Chondrocyte (in vitro differentiated cells): ENCODE measurements around the gene ALPL. TPM values are rescaled to one million over a fixed set of nuclear protein-coding genes. Genes with fewer than 3 reads are reported as not detected.

Source experiments
- DNase-seq: peaks from one replicate; pipeline ENCODE4 v3.0.0; 2021; ENCODE audit warnings: mixed read lengths, low spot score
- H3K27ac Mint-ChIP-seq: one replicate; pipeline ENCODE4 v1.8.0; 2021; ENCODE audit warnings: mild to moderate bottlenecking, moderate library complexity, mixed read lengths; ENCODE audit not compliant: unreplicated experiment
- H3K27me3 Mint-ChIP-seq: 2 replicates; pipeline ENCODE4 v1.8.0; 2021; ENCODE audit warnings: low read depth, mixed read lengths
- H3K36me3 Mint-ChIP-seq: 2 replicates; pipeline ENCODE4 v1.8.0; 2021; ENCODE audit warnings: low read depth, mixed read lengths
- H3K4me1 Mint-ChIP-seq: 2 replicates; pipeline ENCODE4 v1.8.0; 2021; ENCODE audit warnings: low read depth, mild to moderate bottlenecking, mixed read lengths
- H3K4me3 Mint-ChIP-seq: one replicate; pipeline ENCODE4 v1.8.0; 2021; ENCODE audit warnings: mild to moderate bottlenecking, moderate library complexity, mixed read lengths; ENCODE audit not compliant: unreplicated experiment
- H3K9me3 Mint-ChIP-seq: 2 replicates; pipeline ENCODE4 v1.8.0; 2021; ENCODE audit warnings: low read depth, mixed read lengths
- total RNA-seq: library from RNA; stranded (reverse); gene quantifications from 3 replicates; pipeline ENCODE4 v1.2.1, GENCODE V29; 2021
- TF ChIP-seq, protein P1 (sequence below): fragments of 200-600 bp; sonication (generic); IDR thresholded peaks from 2 replicates; pipeline ENCODE4 v1.5.0; 2021; ENCODE audit warnings: antibody characterized with exemption, mild to moderate bottlenecking, moderate library complexity

The ALPL gene
- total RNA-seq, 1 donor from 2014 or later, result 19.2 TPM

DNA sequence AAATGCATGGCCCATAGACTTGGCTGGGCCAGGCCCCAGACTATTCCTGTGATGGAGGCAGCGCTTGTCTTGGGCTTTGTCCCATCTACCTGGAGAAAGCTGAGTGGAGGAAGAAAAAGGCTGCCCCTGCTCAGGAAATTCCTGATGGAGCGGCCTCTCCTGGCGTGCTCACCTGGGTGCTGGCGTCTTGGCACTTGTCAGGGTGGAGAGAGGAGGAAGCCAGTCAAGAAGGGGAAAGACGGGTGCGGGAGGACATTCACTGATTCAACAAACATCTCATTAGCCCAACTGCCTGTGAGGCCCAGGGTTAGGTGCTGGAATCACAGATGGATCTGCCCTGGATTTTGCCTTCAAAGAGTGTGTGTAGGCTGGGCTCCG, 16.1 kb downstream of the ALPL start:
- TF ChIP-seq, protein P1, sequence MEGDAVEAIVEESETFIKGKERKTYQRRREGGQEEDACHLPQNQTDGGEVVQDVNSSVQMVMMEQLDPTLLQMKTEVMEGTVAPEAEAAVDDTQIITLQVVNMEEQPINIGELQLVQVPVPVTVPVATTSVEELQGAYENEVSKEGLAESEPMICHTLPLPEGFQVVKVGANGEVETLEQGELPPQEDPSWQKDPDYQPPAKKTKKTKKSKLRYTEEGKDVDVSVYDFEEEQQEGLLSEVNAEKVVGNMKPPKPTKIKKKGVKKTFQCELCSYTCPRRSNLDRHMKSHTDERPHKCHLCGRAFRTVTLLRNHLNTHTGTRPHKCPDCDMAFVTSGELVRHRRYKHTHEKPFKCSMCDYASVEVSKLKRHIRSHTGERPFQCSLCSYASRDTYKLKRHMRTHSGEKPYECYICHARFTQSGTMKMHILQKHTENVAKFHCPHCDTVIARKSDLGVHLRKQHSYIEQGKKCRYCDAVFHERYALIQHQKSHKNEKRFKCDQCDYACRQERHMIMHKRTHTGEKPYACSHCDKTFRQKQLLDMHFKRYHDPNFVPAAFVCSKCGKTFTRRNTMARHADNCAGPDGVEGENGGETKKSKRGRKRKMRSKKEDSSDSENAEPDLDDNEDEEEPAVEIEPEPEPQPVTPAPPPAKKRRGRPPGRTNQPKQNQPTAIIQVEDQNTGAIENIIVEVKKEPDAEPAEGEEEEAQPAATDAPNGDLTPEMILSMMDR, result no peak
- no peak overlapping the region for H3K4me3 Mint-ChIP-seq
- DNase-seq, result no peak
- H3K36me3 Mint-ChIP-seq, result no peaks in the 10 kb centered on the region
- H3K9me3 Mint-ChIP-seq, result no peaks in the 10 kb centered on the region
- H3K4me1 Mint-ChIP-seq, result peaks cover 7% of the 10 kb centered on the region
- no peak overlapping the region for H3K27ac Mint-ChIP-seq
- H3K27me3 Mint-ChIP-seq, result no peaks in the 10 kb centered on the region

DNA sequence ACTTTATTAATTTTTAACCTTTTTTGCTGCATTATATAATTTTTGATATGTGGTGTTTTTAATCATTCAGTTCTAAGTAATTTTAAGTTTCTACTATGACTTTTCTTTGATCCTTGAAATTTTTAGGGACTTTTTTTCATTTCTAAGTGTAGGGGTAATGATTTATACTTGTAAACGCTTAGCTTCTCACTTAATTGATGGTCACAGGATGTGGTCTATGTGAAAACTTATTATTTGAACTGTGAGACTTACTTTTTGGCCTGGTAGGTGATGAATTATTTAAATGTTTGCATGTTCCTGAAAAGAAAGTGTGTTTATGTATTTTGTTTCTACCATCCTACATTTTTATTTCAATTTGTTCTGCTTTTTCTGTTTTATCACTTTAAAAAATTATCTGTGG, 17.2 kb downstream of the ALPL start:
- Mint-ChIP-seq H3K36me3 (no peaks in the 10 kb centered on the region), H3K9me3 (no peaks in the 10 kb centered on the region), H3K27ac (no peak overlapping the region), H3K27me3 (no peaks in the 10 kb centered on the region), H3K4me1 (peaks cover 4% of the 10 kb centered on the region), H3K4me3 (no peak overlapping the region)
- TF ChIP-seq, protein P1, result no peak
- DNase-seq, result no peak

DNA sequence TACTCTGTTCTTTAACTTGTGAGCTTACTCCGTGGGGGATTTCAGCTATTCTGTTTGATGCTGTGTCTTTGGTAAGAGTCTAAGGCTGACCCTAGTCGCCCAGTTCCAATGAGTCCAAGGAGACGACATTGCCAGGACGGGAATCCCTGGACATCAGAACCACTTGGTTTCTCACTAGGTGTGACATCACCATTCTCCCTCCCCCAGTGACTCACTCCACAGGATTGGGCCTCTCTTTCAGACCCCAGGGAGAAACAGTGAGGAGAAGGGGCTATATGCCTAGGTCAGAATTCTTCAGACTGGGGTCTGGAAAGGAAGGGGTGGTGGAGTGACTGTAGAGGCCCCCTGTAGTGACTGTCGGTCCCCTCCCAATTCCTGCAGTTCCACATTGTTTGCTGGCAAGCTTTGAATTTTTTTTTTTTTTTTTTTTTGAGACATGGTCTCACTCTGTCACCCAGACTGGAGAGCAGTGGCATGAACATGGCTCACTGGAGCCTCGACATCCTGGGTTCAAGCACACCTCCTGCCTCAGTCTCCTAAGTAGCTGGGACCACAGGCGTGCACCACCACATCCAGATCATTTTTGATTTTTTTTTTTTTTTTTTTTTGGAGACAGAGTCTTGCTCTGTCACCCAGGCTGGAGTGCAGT, 21.3 kb downstream of the ALPL start:
- H3K27me3 Mint-ChIP-seq, result peaks cover 2% of the 10 kb centered on the region
- no peak overlapping the region for H3K27ac Mint-ChIP-seq
- no peaks in the 10 kb centered on the region for H3K36me3 Mint-ChIP-seq
- H3K4me1 Mint-ChIP-seq, result peaks cover 8% of the 10 kb centered on the region
- H3K4me3 Mint-ChIP-seq, result no peak overlapping the region
- DNase-seq, result no peak
- TF ChIP-seq, protein P1, result no peak
- H3K9me3 Mint-ChIP-seq, result no peaks in the 10 kb centered on the region

DNA sequence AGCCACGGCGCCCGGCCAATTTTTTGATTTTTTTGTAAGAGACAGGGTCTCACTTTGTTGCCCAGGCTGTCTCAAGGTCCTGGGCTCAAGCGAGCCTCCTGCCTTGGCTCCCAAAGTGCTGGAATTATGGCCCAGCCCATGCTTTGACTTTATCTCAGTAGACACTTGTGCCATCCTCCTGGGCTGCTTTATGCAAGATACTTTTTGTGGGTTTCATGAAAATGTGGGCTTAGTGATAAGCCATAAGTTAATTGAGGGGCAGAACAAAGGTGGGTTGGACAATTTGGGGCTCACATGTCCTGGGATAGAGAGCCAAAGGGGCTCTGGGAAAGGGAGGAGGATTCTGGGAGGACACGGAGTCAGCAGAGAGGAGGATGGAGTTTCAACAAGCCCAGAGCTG, 22.0 kb downstream of the ALPL start:
- Mint-ChIP-seq H3K4me1 (peaks cover 8% of the 10 kb centered on the region), H3K9me3 (no peaks in the 10 kb centered on the region), H3K4me3 (no peak overlapping the region), H3K27me3 (peaks cover 2% of the 10 kb centered on the region), H3K27ac (no peak overlapping the region), H3K36me3 (no peaks in the 10 kb centered on the region)
- TF ChIP-seq, protein P1, result no peak
- DNase-seq, result no peak

DNA sequence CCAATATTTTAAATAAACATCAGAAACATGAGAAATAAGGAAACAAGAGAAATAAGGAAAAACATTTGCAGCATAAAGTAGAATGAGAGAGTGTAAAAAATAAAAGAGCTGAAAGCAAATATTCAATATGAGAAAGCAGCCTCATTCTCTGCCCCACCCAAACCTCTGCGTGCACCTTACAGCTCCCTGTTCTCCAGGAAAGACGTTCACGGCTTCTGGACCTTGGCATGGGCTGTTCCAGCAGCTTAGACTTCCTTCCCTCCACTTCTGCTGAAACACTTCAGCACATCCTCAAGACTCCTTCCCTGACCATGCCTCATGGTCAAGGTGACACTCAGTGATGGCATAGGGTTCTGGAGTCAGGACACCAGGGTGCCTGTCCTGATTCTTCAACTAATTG, 23.3 kb downstream of the ALPL start:
- no peaks in the 10 kb centered on the region for H3K9me3 Mint-ChIP-seq
- TF ChIP-seq, protein P1, result no peak
- H3K27me3 Mint-ChIP-seq, result peaks cover 2% of the 10 kb centered on the region
- H3K36me3 Mint-ChIP-seq, result no peaks in the 10 kb centered on the region
- no peak overlapping the region for H3K4me3 Mint-ChIP-seq
- H3K4me1 Mint-ChIP-seq, result peaks cover 8% of the 10 kb centered on the region
- no peak for DNase-seq
- H3K27ac Mint-ChIP-seq, result no peak overlapping the region
